MM.1S (cell line): ENCODE data around the gene MRPL48.

Experiments used
- CTCF ChIP-seq: fragments of 300-600 bp; sonication (generic); IDR thresholded peaks from 2 replicates; pipeline ENCODE4 v1.5.1; 2016; ENCODE audit warnings: antibody characterized with exemption, low read length, mixed read lengths
- EZH2 ChIP-seq: fragments of 300-600 bp; sonication (generic); optimal IDR thresholded peaks from 2 replicates; pipeline ENCODE3; 2017; ENCODE audit warnings: low read depth, mild to moderate bottlenecking, antibody characterized with exemption, low read length, mixed read lengths
- EZH2phosphoT487 ChIP-seq: fragments of 300-600 bp; sonication (generic); IDR thresholded peaks from 2 replicates; pipeline ENCODE4 v1.6.1; 2018; ENCODE audit warnings: antibody characterized with exemption, low read length

GRCh38 chr11:73748300-73748699 is 39.4 kb upstream of the MRPL48 start:
- TF ChIP-seq CTCF, result no peak
- TF ChIP-seq EZH2, result no peak
- TF ChIP-seq EZH2phosphoT487, result no peak
